GM13976 (cell line): ENCODE data around the gene KCP.

Source experiments
- DNase-seq: peaks from one replicate; pipeline ENCODE4 v3.0.0; 2012; ENCODE audit warnings: low spot score
- CTCF ChIP-seq: IDR thresholded peaks from 2 replicates; pipeline ENCODE4 v1.5.1; 2012; ENCODE audit warnings: borderline replicate concordance, mild to moderate bottlenecking; ENCODE audit not compliant: insufficient read depth; ENCODE audit errors: extremely low read depth, missing control alignments, control extremely low read depth
- in situ Hi-C: fragments of 300-500 bp; cut with MboI; formaldehyde crosslinking; loops from one replicate; pipeline ENCODE4 v1.12.0; 2022; ENCODE audit warnings: low sequenced_read_pairs, mixed read lengths, inconsistent platforms; ENCODE audit not compliant: unreplicated experiment

KCP gene

GRCh38 chr7:128829391-128830166 lies 80.9 kb downstream of the KCP start:
- in situ Hi-C loops, result no loop called here
- peak; percentile 34 for DNase-seq
- TF ChIP-seq CTCF, result no peak

DNA sequence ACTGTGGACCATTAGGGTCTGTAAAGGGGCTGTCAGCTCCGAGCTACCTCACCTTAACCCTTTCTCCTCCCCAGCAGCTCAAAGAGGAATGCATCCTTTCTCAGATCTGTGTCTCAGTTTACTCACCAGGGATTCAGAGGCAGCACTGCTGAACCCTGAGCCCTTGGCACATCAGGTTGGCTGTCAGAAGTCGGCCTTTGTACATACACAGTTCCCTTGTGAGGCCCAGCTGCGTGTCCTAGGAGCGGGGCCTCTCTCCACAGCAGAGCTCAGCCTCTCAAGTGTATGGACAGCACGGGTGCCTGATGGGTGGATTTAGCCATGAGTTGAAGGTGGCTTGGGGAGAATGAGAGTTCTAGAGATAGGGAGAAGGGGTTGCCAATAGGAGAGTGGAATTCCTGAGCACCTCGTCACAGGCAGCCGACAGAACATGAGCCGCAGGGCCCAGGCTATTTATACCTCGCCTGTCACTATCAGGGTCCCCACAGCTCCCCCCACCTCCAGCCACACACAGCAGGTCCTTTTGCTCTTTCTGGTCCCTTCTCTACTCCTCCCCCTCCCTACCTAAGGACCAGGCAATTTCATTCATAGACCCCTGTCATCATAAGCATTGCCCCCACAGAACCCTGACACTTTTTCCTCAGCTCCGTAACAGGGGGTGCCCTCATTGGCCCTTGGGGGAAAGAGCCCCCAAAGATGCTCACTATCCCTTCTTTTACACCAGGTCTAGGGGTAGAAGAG lies 82.4 kb downstream of the KCP start:
- DNase-seq, result peak; percentile 25
- TF ChIP-seq CTCF, result no peak
- in situ Hi-C loops, result no loop called here

GRCh38 chr7:128827248-128827958 lies 83.1 kb downstream of the KCP start:
- DNase-seq, result no peak
- in situ Hi-C loops, result no loop called here
- no peak for TF ChIP-seq CTCF

DNA sequence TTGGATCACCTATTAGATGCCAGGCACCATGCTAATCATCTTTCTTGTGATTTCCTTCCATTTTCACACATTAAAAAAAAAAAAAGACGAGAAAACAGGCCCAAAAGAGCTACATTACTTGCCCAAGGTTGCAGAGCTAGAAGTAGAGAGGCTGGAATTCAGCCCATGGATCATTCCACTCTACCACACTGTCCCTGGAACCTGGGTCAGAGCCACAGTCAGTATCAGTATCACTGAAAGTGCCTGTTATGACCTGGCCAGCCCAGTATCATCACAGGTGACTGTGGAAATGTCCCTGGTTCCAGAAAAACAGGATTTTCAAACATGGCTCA lies 83.6 kb downstream of the KCP start:
- DNase-seq, result no peak
- in situ Hi-C loops, result no loop called here
- no peak for TF ChIP-seq CTCF
